GM23338 (cell line): Measurements from ENCODE around the gene KIF2C. TPM values are rescaled to one million over a fixed set of nuclear protein-coding genes. Genes with fewer than 3 reads are reported as not detected.
A peak's percentile ranks its signal among the peaks of the same experiment; 100 is the strongest.

Source experiments
- ATAC-seq: fragments of 200-7000 bp; cut with Tn5 transposase; 3 replicates; pipeline ENCODE4 v1.9.1; 2020
- DNase-seq: peaks from one replicate; pipeline ENCODE4 v3.0.0-alpha.2; 2015; ENCODE audit warnings: low spot score
- H2AFZ ChIP-seq: fragments of 200-600 bp; sonication (generic); 2 replicates; pipeline ENCODE4 v1.8.0; 2016; ENCODE audit warnings: antibody characterized with exemption, mild to moderate bottlenecking, moderate library complexity
- H3F3A ChIP-seq: fragments of 200-600 bp; sonication (generic); replicated peaks from 2 replicates; pipeline ENCODE4 v1.8.0; 2017; ENCODE audit warnings: antibody characterized with exemption, mixed run types, low read depth
- H3K27ac ChIP-seq: fragments of 200-600 bp; sonication (generic); 2 replicates; pipeline ENCODE4 v1.6.1; 2016; ENCODE audit warnings: low read depth
- H3K27me3 ChIP-seq: fragments of 200-600 bp; sonication (generic); 2 replicates; pipeline ENCODE4 v1.8.0; 2016; ENCODE audit warnings: mild to moderate bottlenecking, mixed run types, moderate library complexity; ENCODE audit not compliant: insufficient read depth
- H3K36me3 ChIP-seq: fragments of 200-600 bp; sonication (generic); 2 replicates; pipeline ENCODE4 v1.8.0; 2016; ENCODE audit warnings: mild to moderate bottlenecking; ENCODE audit not compliant: insufficient read depth
- H3K4me1 ChIP-seq: fragments of 200-600 bp; sonication (generic); 2 replicates; pipeline ENCODE4 v1.8.0; 2016; ENCODE audit warnings: mild to moderate bottlenecking, moderate library complexity; ENCODE audit not compliant: insufficient read depth
- H3K4me2 ChIP-seq: fragments of 200-600 bp; sonication (generic); 2 replicates; pipeline ENCODE4 v1.7.1; 2017; ENCODE audit warnings: mixed run types
- H3K4me3 ChIP-seq: fragments of 200-600 bp; sonication (generic); 2 replicates; pipeline ENCODE4 v1.6.1; 2016; ENCODE audit warnings: mixed run types
- H3K79me2 ChIP-seq: fragments of 200-600 bp; sonication (generic); replicated peaks from 2 replicates; pipeline ENCODE4 v1.8.0; 2017; ENCODE audit warnings: mild to moderate bottlenecking; ENCODE audit not compliant: insufficient read depth
- H3K9me2 ChIP-seq: fragments of 200-600 bp; sonication (generic); 2 replicates; pipeline ENCODE4 v1.8.0; 2017; ENCODE audit not compliant: insufficient read depth
- H4K20me1 ChIP-seq: fragments of 200-600 bp; sonication (generic); replicated peaks from 2 replicates; pipeline ENCODE4 v1.8.0; 2017; ENCODE audit warnings: mild to moderate bottlenecking; ENCODE audit not compliant: insufficient read depth
- H3K27ac Mint-ChIP-seq: 2 replicates; pipeline ENCODE4 v1.8.0; 2020; ENCODE audit warnings: inconsistent platforms, mild to moderate bottlenecking, moderate library complexity, mixed read lengths
- H3K27me3 Mint-ChIP-seq: 3 replicates; pipeline ENCODE4 v1.8.0; 2022; ENCODE audit warnings: low read depth, mild to moderate bottlenecking, moderate library complexity, mixed read lengths, inconsistent platforms; ENCODE audit not compliant: insufficient read depth, poor library complexity
- H3K36me3 Mint-ChIP-seq: 3 replicates; pipeline ENCODE4 v1.8.0; 2021; ENCODE audit warnings: low read depth, mild to moderate bottlenecking, inconsistent platforms, moderate library complexity, mixed read lengths
- H3K4me1 Mint-ChIP-seq: 3 replicates; pipeline ENCODE4 v1.8.0; 2020; ENCODE audit warnings: mild to moderate bottlenecking, inconsistent platforms, mixed read lengths
- H3K4me3 Mint-ChIP-seq: 3 replicates; pipeline ENCODE4 v1.8.0; 2021; ENCODE audit warnings: moderate library complexity, mild to moderate bottlenecking, inconsistent platforms, mixed read lengths
- H3K9me3 Mint-ChIP-seq: 3 replicates; pipeline ENCODE4 v1.8.0; 2020; ENCODE audit warnings: moderate library complexity, mild to moderate bottlenecking, inconsistent platforms, mixed read lengths
- CREB1 ChIP-seq: fragments of 250-450 bp; sonication (Bioruptor Pico); IDR thresholded peaks from 2 replicates; pipeline ENCODE4 v1.5.0; 2020; ENCODE audit warnings: low read depth, mild to moderate bottlenecking, moderate library complexity
- CTCF ChIP-seq, 2 experiments: fragments of 200-600 bp in 1 of 2; sonication (generic) in 1 of 2; conservative IDR thresholded peaks; 2 replicates each; pipeline versions ENCODE4 v1.5.1 to v1.6.1; 2016 to 2017; ENCODE audit warnings: antibody characterized with exemption in 2 of 2, low read depth in 2 of 2, mild to moderate bottlenecking in 2 of 2, moderate library complexity in 1 of 2
- ETS1 ChIP-seq: IDR thresholded peaks from 2 replicates; pipeline ENCODE4 v1.6.1; 2016; ENCODE audit warnings: antibody characterized with exemption
- EZH2 ChIP-seq: fragments of 200-600 bp; sonication (generic); IDR thresholded peaks from one replicate; pipeline ENCODE4 v1.8.0; 2017; ENCODE audit warnings: antibody characterized with exemption, mild to moderate bottlenecking, low read depth; ENCODE audit not compliant: unreplicated experiment
- EZH2phosphoT487 ChIP-seq: fragments of 200-600 bp; sonication (generic); IDR thresholded peaks from one replicate; pipeline ENCODE4 v1.8.1; 2018; ENCODE audit warnings: antibody characterized with exemption; ENCODE audit not compliant: unreplicated experiment
- JUNB ChIP-seq: IDR thresholded peaks from one replicate; pipeline ENCODE4 v1.6.1; 2016; ENCODE audit warnings: antibody characterized with exemption; ENCODE audit not compliant: unreplicated experiment
- NANOG ChIP-seq: IDR thresholded peaks from 2 replicates; pipeline ENCODE4 v1.6.1; 2016; ENCODE audit warnings: antibody characterized with exemption, borderline replicate concordance
- POLR2AphosphoS5 ChIP-seq: IDR thresholded peaks from 2 replicates; pipeline ENCODE4 v1.6.1; 2016; ENCODE audit warnings: antibody characterized with exemption, low read depth
- REST ChIP-seq: IDR thresholded peaks from one replicate; pipeline ENCODE4 v1.6.1; 2018; ENCODE audit warnings: antibody characterized with exemption; ENCODE audit not compliant: unreplicated experiment
- STAT1 ChIP-seq: IDR thresholded peaks from one replicate; pipeline ENCODE4 v1.6.1; 2016; ENCODE audit warnings: antibody characterized with exemption; ENCODE audit not compliant: unreplicated experiment
- ZNF114 ChIP-seq: fragments of 250-450 bp; sonication (Bioruptor Pico); IDR thresholded peaks from 2 replicates; pipeline ENCODE4 v1.5.0; 2020; ENCODE audit warnings: mild to moderate bottlenecking, moderate library complexity
- ZNF331 ChIP-seq: fragments of 250-450 bp; sonication (Bioruptor Pico); IDR thresholded peaks from 2 replicates; pipeline ENCODE4 v1.5.0; 2020; ENCODE audit warnings: low read depth, mild to moderate bottlenecking, moderate library complexity
- ZNF462 ChIP-seq: fragments of 250-450 bp; sonication (Bioruptor Pico); IDR thresholded peaks from 2 replicates; pipeline ENCODE4 v1.5.0; 2020; ENCODE audit warnings: mild to moderate bottlenecking, moderate library complexity
- polyA plus RNA-seq: library from polyadenylated mRNA; unstranded; fragments of >200 nt; fragmentation: Nextera tagmentation; extraction: Ambion mirVana; gene quantifications from 2 replicates; pipeline ENCODE4 v1.2.1, GENCODE V29; 2016
- total RNA-seq: library from RNA; depleted of rRNA; stranded (reverse); fragments of >200 nt; shearing (Covaris generic); gene quantifications from 2 replicates; pipeline ENCODE4 v1.2.3, GENCODE V29; 2014

KIF2C gene
- total and polyA plus RNA-seq, 2 experiments from 2014 or later: 38.0 to 62.9 TPM

- H3K79me2 ChIP-seq: no peaks in the 10 kb centered on the region
- H2AFZ ChIP-seq: peak overlapping the region; percentile 95
- no peak overlapping the region for H3K4me3 Mint-ChIP-seq
- no peaks in the 10 kb centered on the region for H3K4me1 ChIP-seq
- peaks cover 12% of the 10 kb centered on the region for H3K27me3 Mint-ChIP-seq
- peaks cover 2% of the 10 kb centered on the region; the same call in 1 of the 3 replicates for H3K4me1 Mint-ChIP-seq
- ATAC-seq (no peak), DNase-seq (no peak)
- H3K27me3 ChIP-seq: no peaks in the 10 kb centered on the region
- no peak overlapping the region for H3K4me3 ChIP-seq
- H3K36me3 Mint-ChIP-seq: no peaks in the 10 kb centered on the region
- no peaks in the 10 kb centered on the region for H4K20me1 ChIP-seq
- no peak overlapping the region for H3K4me2 ChIP-seq
- no peak overlapping the region for H3K27ac ChIP-seq
- H3K36me3 ChIP-seq: no peaks in the 10 kb centered on the region
- peaks cover 2% of the 10 kb centered on the region; the same call in 1 of the 3 replicates for H3K9me3 Mint-ChIP-seq
- H3K9me2 ChIP-seq: no peaks in the 10 kb centered on the region
- TF ChIP-seq CTCF (conservative IDR thresholded peaks at IDR 0.05; ENCODE audit: low read depth in 2 of 2): no peak
- no peak for TF ChIP-seq STAT1
- TF ChIP-seq POLR2AphosphoS5: no peak
- no peak for TF ChIP-seq NANOG
- TF ChIP-seq REST: no peak
- no peak for TF ChIP-seq EZH2phosphoT487
- no peak for TF ChIP-seq ZNF462 (CRISPR knock-in tag)
- TF ChIP-seq JUNB: no peak
- no peak for TF ChIP-seq EZH2
- TF ChIP-seq ZNF331: no peak
- TF ChIP-seq ZNF114: no peak
- no peak for TF ChIP-seq ETS1
- TF ChIP-seq CREB1: no peak
- 0 out of 2 replicates have a peak, but pooled peaks cover 3% of the 10 kb centered on the region for H3F3A ChIP-seq
- no peak overlapping the region for H3K27ac Mint-ChIP-seq
These were observed 15.2 kb upstream of the KIF2C start for GRCh38 chr1:44724296-44724954.
